K562 (cell line): ENCODE results near the gene SRC. TPM values are rescaled to one million over a fixed set of nuclear protein-coding genes. Genes with fewer than 3 reads are reported as not detected.

ENCODE experiments used
- ATAC-seq: fragments of 200-7000 bp; cut with Tn5 transposase; 3 replicates; pipeline ENCODE4 v1.9.1; 2020; ENCODE audit warnings: moderate library complexity
- BruUV-seq: library from RNA; stranded (reverse); fragments of 400-500 nt; replicated peaks from 2 replicates; lab custom pipeline; 2021; lab: Mats Ljungman, UMichigan
- CTCF ChIA-PET: fragments of 300-600 bp; formaldehyde crosslinking; extraction: SDS; loops from one replicate; lab custom pipeline; 2021; ENCODE audit warnings: low intra/inter-chr PET ratio; lab: Yijun Ruan, JAX
- POLR2A ChIA-PET: fragments of 300-600, 350-650 bp; sonication (Branson Sonifier 250); formaldehyde crosslinking; extraction: SDS; loops from one replicate; lab custom pipeline; 2021; ENCODE audit warnings: antibody characterized with exemption, inconsistent platforms; lab: Yijun Ruan, JAX
- DNase-seq, 4 experiments: peaks; one replicate each; pipeline versions ENCODE4 v3.0.0 to v3.0.0-alpha.2; 2011 to 2018; ENCODE audit warnings: low spot score in 3 of 4, mixed read lengths in 3 of 4; ENCODE audit errors: extremely low read depth in 1 of 4
- FAIRE-seq: peaks from 2 replicates; lab custom pipeline; 2011; peaks lifted over from hg19 to GRCh38; lab: Jason Lieb, UNC
- H2AFZ ChIP-seq: 2 replicates; pipeline ENCODE4 v1.6.0; 2011; ENCODE audit warnings: low read depth, low read length, control low read depth, inconsistent platforms
- H3K27ac ChIP-seq: fragments of 200-600 bp; 3 replicates; pipeline ENCODE4 v1.8.0; 2011; ENCODE audit warnings: low read depth, mild to moderate bottlenecking, control low read depth, inconsistent platforms, low read length, moderate library complexity, mixed read lengths; ENCODE audit errors: extremely low read depth
- H3K27me3 ChIP-seq, 2 experiments: fragments of 300-600 bp in 1 of 2; 2 replicates in 1 of 2; 3 replicates in 1 of 2; pipeline versions ENCODE4 v1.6.0 to v1.8.0; 2011; ENCODE audit warnings: inconsistent platforms in 2 of 2, low read length in 2 of 2, mild to moderate bottlenecking in 1 of 2, mixed read lengths in 1 of 2, moderate library complexity in 1 of 2; ENCODE audit not compliant: control insufficient read depth in 2 of 2, insufficient read depth in 2 of 2
- H3K36me3 ChIP-seq: fragments of 300-600 bp; 3 replicates; pipeline ENCODE4 v1.8.0; 2011; ENCODE audit warnings: mild to moderate bottlenecking, low read length, inconsistent platforms; ENCODE audit not compliant: control insufficient read depth, insufficient read depth
- H3K4me1 ChIP-seq, 2 experiments: fragments of 200-600 bp in 1 of 2; replicated peaks in 1 of 2; 2 replicates in 1 of 2; 3 replicates in 1 of 2; pipeline versions ENCODE4 v1.5.1 to v1.8.0; 2011; ENCODE audit warnings: inconsistent platforms in 2 of 2, low read length in 2 of 2, mild to moderate bottlenecking in 1 of 2, mixed read lengths in 1 of 2, moderate library complexity in 1 of 2; ENCODE audit not compliant: control insufficient read depth in 2 of 2, insufficient read depth in 2 of 2
- H3K4me2 ChIP-seq: 2 replicates; pipeline ENCODE4 v1.6.1; 2011; ENCODE audit warnings: low read length, control low read depth, inconsistent platforms, mixed read lengths; ENCODE audit not compliant: insufficient read depth
- H3K4me3 ChIP-seq: fragments of 200-600 bp; sonication (generic), shearing (Covaris generic); 2 replicates; pipeline ENCODE4 v1.5.1; 2016; ENCODE audit warnings: control low read depth, inconsistent platforms
- H3K79me2 ChIP-seq: fragments of 200-600 bp; 3 replicates; pipeline ENCODE4 v1.8.0; 2011; ENCODE audit warnings: low read length, inconsistent platforms; ENCODE audit not compliant: control insufficient read depth, insufficient read depth
- H3K9ac ChIP-seq, 2 experiments: 2 replicates each; pipeline versions ENCODE4 v1.6.0 to v1.6.1; 2011; ENCODE audit warnings: low read depth in 2 of 2, low read length in 2 of 2, control low read depth in 1 of 2, inconsistent platforms in 1 of 2, mild to moderate bottlenecking in 1 of 2, mixed read lengths in 1 of 2; ENCODE audit not compliant: insufficient read depth in 1 of 2
- H3K9me1 ChIP-seq: one replicate; pipeline ENCODE4 v1.6.0; 2011; ENCODE audit warnings: inconsistent platforms, mild to moderate bottlenecking, low read length, moderate library complexity; ENCODE audit not compliant: control insufficient read depth, insufficient read depth
- H3K9me3 ChIP-seq: replicated peaks from 2 replicates; pipeline ENCODE4 v1.5.1; 2011; ENCODE audit warnings: low read depth, low read length, inconsistent platforms; ENCODE audit not compliant: control insufficient read depth, insufficient read depth
- H4K20me1 ChIP-seq: replicated peaks from 2 replicates; pipeline ENCODE4 v1.6.1; 2011; ENCODE audit warnings: low read length, inconsistent platforms, mixed read lengths; ENCODE audit not compliant: control insufficient read depth, insufficient read depth
- BCOR ChIP-seq: fragments of 450-650 bp; IDR thresholded peaks from 2 replicates; pipeline ENCODE4 v1.6.1; 2016
- CBX5 ChIP-seq: IDR thresholded peaks from 2 replicates; pipeline ENCODE4 v1.6.1; 2014; ENCODE audit warnings: low read depth, borderline replicate concordance
- DMBX1 ChIP-seq: fragments of 250-450 bp; sonication (Bioruptor Pico); IDR thresholded peaks from 2 replicates; pipeline ENCODE4 v1.8.0; 2022; ENCODE audit warnings: inconsistent platforms, mild to moderate bottlenecking, moderate library complexity, borderline replicate concordance
- ELF4 ChIP-seq: fragments of 450-650 bp; formaldehyde crosslinking; IDR thresholded peaks from 2 replicates; pipeline ENCODE4 v1.4.0; 2022; ENCODE audit warnings: missing genetic modification characterization
- ESRRA ChIP-seq: fragments of 450-650 bp; IDR thresholded peaks from 2 replicates; pipeline ENCODE4 v1.6.1; 2014; ENCODE audit warnings: low read depth, mild to moderate bottlenecking, moderate library complexity, borderline replicate concordance
- HNRNPL ChIP-seq: fragments of 200-400 bp; formaldehyde crosslinking; IDR thresholded peaks from 2 replicates; pipeline ENCODE4 v1.6.1; 2017; ENCODE audit warnings: low read depth, mild to moderate bottlenecking, low read length
- HOXB6 ChIP-seq: fragments of 250-450 bp; sonication (Bioruptor Pico); IDR thresholded peaks from 2 replicates; pipeline ENCODE4 v1.5.1; 2022; ENCODE audit warnings: mild to moderate bottlenecking, borderline replicate concordance
- MAX ChIP-seq: sonication (generic); formaldehyde crosslinking; IDR thresholded peaks from 2 replicates; pipeline ENCODE4 v1.9.0; 2022; ENCODE audit warnings: mild to moderate bottlenecking, missing genetic modification reagents
- RBBP5 ChIP-seq: fragments of 200-600 bp; sonication (generic); IDR thresholded peaks from 2 replicates; pipeline ENCODE4 v1.6.1; 2012; ENCODE audit warnings: borderline replicate concordance, mild to moderate bottlenecking, low read length, control low read depth, inconsistent platforms; ENCODE audit not compliant: insufficient read depth, poor library complexity, severe bottlenecking
- RBM25 ChIP-seq: fragments of 200-400 bp; formaldehyde crosslinking; IDR thresholded peaks from 2 replicates; pipeline ENCODE4 v1.6.1; 2018; ENCODE audit warnings: low read length, low read depth, moderate library complexity; ENCODE audit not compliant: severe bottlenecking
- TRIM28 ChIP-seq: fragments of 450-650 bp; IDR thresholded peaks from 2 replicates; pipeline ENCODE4 v1.6.1; 2017
- ZNF217 ChIP-seq: sonication (generic); formaldehyde crosslinking; IDR thresholded peaks from 2 replicates; pipeline ENCODE4 v1.8.0; 2022; ENCODE audit warnings: mild to moderate bottlenecking, missing genetic modification reagents
- ZNF41 ChIP-seq: fragments of 250-450 bp; sonication (Bioruptor Pico); conservative IDR thresholded peaks from 2 replicates; pipeline ENCODE4 v1.4.0; 2020; ENCODE audit warnings: mild to moderate bottlenecking
- ZNF444 ChIP-seq: fragments of 250-450 bp; sonication (Bioruptor Pico); IDR thresholded peaks from 2 replicates; pipeline ENCODE4 v1.4.0; 2020; ENCODE audit warnings: mild to moderate bottlenecking, moderate library complexity
- ZNF592 ChIP-seq: fragments of 450-650 bp; IDR thresholded peaks from 2 replicates; pipeline ENCODE4 v1.6.1; 2017; ENCODE audit warnings: antibody characterized with exemption, mild to moderate bottlenecking
- WGBS: fragments of 100-300 bp; shearing (Covaris generic); methylation state at CpG from one replicate; pipeline ENCODE4 v1.1.6; 2016; ENCODE audit warnings: low coverage, mixed read lengths; ENCODE audit not compliant: insufficient coverage; ENCODE audit errors: missing lambda C conversion rate; 5-methylcytosine and 5-hydroxymethylcytosine counted together
- in situ Hi-C: fragments of 300-500 bp; cut with MboI; formaldehyde crosslinking; loops from 4 replicates; pipeline ENCODE4 v1.15.0; 2018; ENCODE audit warnings: inconsistent platforms, mixed read lengths
- intact Hi-C: fragments of 100-400 bp; cut with micrococcal nuclease; formaldehyde crosslinking; loops from 2 replicates; pipeline ENCODE4 v1.14.2; 2022
- polyA plus RNA-seq, 8 experiments: library from polyadenylated mRNA; depleted of rRNA in 4 of 8; stranded (reverse) in 5 of 8; unstranded in 3 of 8; fragments of >200 nt; fragmentation: Nextera tagmentation in 2 of 8; fragmentation: Illumina TruSeq in 1 of 8; extraction: Ambion mirVana in 2 of 8; extraction: Trizol in 1 of 8; gene quantifications; 2 replicates each; pipeline versions ENCODE4 v1.2.1 to v1.2.3, GENCODE V29; 2011 to 2014; ENCODE audit warnings: inconsistent platforms in 1 of 8, missing spikeins in 1 of 8
- total RNA-seq, 7 experiments: library from RNA; depleted of rRNA in 6 of 7; stranded (reverse); fragments of >200 nt in 6 of 7; fragmentation: Illumina TruSeq in 2 of 7; extraction: Trizol in 2 of 7; gene quantifications; 2 replicates each; pipeline versions ENCODE4 v1.2.1 to v1.2.3, GENCODE V29; 2011 to 2021; ENCODE audit warnings: low replicate concordance in 1 of 7

Gene SRC
- total and polyA plus RNA-seq, 9 of the 15 experiments (the other 6 are each of a cell fraction or from before 2014, with no cell fraction given), result 0.06 to 8.5 (median 3.1) TPM

- TF ChIP-seq ELF4 (CRISPR knock-in tag), result no peak
- TF ChIP-seq CBX5, result no peak
- TF ChIP-seq RBBP5, result no peak
- peak; percentile 83 for TF ChIP-seq BCOR
- peak; percentile 100 for TF ChIP-seq ESRRA
- peak; percentile 73 for TF ChIP-seq RBM25
- peak; percentile 30 for TF ChIP-seq MAX
- no peak for TF ChIP-seq ZNF444
Observed at GRCh38 chr20:37392441-37393195, 46.7 kb downstream of the SRC start (continued).

DNA sequence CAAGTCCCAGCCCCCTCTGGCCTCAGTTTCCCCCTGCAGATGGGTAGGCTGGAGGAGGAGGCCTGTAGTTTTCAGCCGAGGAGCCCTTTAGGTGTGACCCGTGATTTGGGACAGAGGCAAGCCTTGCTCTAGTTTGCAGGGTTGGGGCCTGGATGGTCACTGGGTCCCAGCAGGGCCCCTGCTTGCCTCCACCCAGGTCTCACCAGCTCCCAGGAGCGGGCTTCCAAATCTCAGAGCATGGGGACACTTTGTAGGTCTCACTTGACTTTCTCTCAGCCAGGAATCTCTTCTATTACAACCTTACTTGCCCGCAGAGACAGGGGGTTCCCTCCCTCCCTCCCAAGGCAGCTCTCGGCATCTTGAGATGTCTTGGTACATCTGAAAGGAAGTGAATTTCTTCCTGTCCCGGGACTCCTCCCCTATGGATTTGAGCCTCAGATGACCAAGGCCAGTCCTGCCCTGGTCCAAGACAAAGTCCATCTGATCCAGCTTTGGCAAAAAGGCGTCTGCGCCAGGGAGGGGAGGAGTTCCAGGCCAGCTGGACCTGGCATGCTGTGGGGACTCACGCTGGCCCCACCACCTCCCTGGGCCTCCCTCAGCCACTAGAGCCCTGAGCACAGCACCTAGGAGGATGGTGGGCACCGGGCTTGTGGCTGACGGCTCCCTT is 47.4 kb downstream of the SRC start:
- no peaks in the 10 kb centered on the region for H3K9me3 ChIP-seq
- BruUV-seq, result no TSS peak
- H2AFZ ChIP-seq, result no peak overlapping the region
- FAIRE-seq, result no peak
- H3K4me2 ChIP-seq, result no peak overlapping the region
- H3K27ac ChIP-seq, result no peak overlapping the region
- H3K9ac ChIP-seq, result peak overlapping the region in 1 of 2 experiments; percentile 72; a peak in 2 of 4 replicates
- H3K27me3 ChIP-seq, result no peaks in the 10 kb centered on the region
- no peak for DNase-seq
- ATAC-seq, result no peak
- H4K20me1 ChIP-seq, result 0 out of 2 replicates have a peak, but pooled peaks cover 3% of the 10 kb centered on the region
- intact Hi-C loops, result loop anchor here (5.0 kb wide), 1 partner anchor 134 kb away; the partner anchor contains the start of gene BLCAP
- ChIA-PET CTCF (no interaction called here), POLR2A (interaction anchor here (0.7 to 0.8 kb wide), 2 partner anchors 9 to 67 kb away, joined by 4 to 5 read pairs; no protein-coding TSS in a partner anchor)
- in situ Hi-C loops, result no loop called here
- no peaks in the 10 kb centered on the region for H3K36me3 ChIP-seq
- no peaks in the 10 kb centered on the region for H3K9me1 ChIP-seq
- peaks cover 13 to 64% of the 10 kb centered on the region in 2 experiments; a peak in 3 of 5 replicates for H3K4me1 ChIP-seq
- H3K4me3 ChIP-seq, result no peak overlapping the region
- no peaks in the 10 kb centered on the region for H3K79me2 ChIP-seq
- 71% methylated on average over 8 of the region's 11 CpGs for WGBS
- TF ChIP-seq ZNF217, result no peak
- no peak for TF ChIP-seq ZNF592
- TF ChIP-seq ZNF41 (CRISPR knock-in tag), result no peak
- TF ChIP-seq TRIM28, result no peak
- TF ChIP-seq DMBX1 (CRISPR knock-in tag), result no peak
- TF ChIP-seq HOXB6 (CRISPR knock-in tag), result no peak
- no peak for TF ChIP-seq HNRNPL
